Osteoblast (primary cell): Measurements from ENCODE around the gene SLC7A14. TPM values are rescaled to one million over a fixed set of nuclear protein-coding genes. Genes with fewer than 3 reads are reported as not detected.

Source experiments
- DNase-seq: peaks from one replicate; pipeline ENCODE4 v3.0.0; 2011; ENCODE audit warnings: low spot score, mixed read lengths; ENCODE audit not compliant: insufficient read length; ENCODE audit errors: missing footprints
- H2AFZ ChIP-seq: 2 replicates; pipeline ENCODE4 v1.6.0; 2011; ENCODE audit warnings: mild to moderate bottlenecking, low read length
- H3K27ac ChIP-seq: 2 replicates; pipeline ENCODE4 v1.5.1; 2011; ENCODE audit warnings: mild to moderate bottlenecking, low read depth, low read length, moderate library complexity
- H3K27me3 ChIP-seq: 2 replicates; pipeline ENCODE4 v1.6.0; 2012; ENCODE audit warnings: mild to moderate bottlenecking, control low read depth, inconsistent platforms, low read length, moderate library complexity; ENCODE audit not compliant: insufficient read depth
- H3K36me3 ChIP-seq: 2 replicates; pipeline ENCODE4 v1.5.1; 2011; ENCODE audit warnings: mild to moderate bottlenecking, low read length, control low read depth, moderate library complexity; ENCODE audit not compliant: insufficient read depth
- H3K4me1 ChIP-seq: 2 replicates; pipeline ENCODE4 v1.5.1; 2011; ENCODE audit warnings: mild to moderate bottlenecking, low read length, control low read depth, moderate library complexity; ENCODE audit not compliant: insufficient read depth
- H3K4me2 ChIP-seq: 2 replicates; pipeline ENCODE4 v1.6.0; 2011; ENCODE audit warnings: mild to moderate bottlenecking, low read length; ENCODE audit not compliant: insufficient read depth
- H3K4me3 ChIP-seq: fragments of 200-600 bp; sonication (generic); 3 replicates; pipeline ENCODE4 v1.5.1; 2012; ENCODE audit warnings: mild to moderate bottlenecking, low read length, inconsistent platforms; ENCODE audit not compliant: insufficient read depth
- H3K79me2 ChIP-seq: 2 replicates; pipeline ENCODE4 v1.6.0; 2012; ENCODE audit warnings: mild to moderate bottlenecking, low read length, control low read depth, inconsistent platforms; ENCODE audit not compliant: insufficient read depth
- H3K9me3 ChIP-seq: 2 replicates; pipeline ENCODE4 v1.5.1; 2011; ENCODE audit warnings: low read depth, low read length, control low read depth
- H4K20me1 ChIP-seq: 2 replicates; pipeline ENCODE4 v1.6.0; 2012; ENCODE audit warnings: mild to moderate bottlenecking, low read length, control low read depth; ENCODE audit not compliant: insufficient read depth
- total RNA-seq: library from RNA; depleted of rRNA; stranded (reverse); fragments of >200 nt; gene quantifications from 2 replicates; pipeline ENCODE4 v1.2.3, GENCODE V29; 2012
- TF ChIP-seq, protein P1 (sequence below): IDR thresholded peaks from 2 replicates; pipeline ENCODE4 v1.5.1; 2011; ENCODE audit warnings: mild to moderate bottlenecking, low read depth, low read length, moderate library complexity; ENCODE audit errors: extremely low read depth

The SLC7A14 gene
- total RNA-seq, 1 donor, result 0.36 TPM

GRCh38 chr3:170531657-170532335 is 54.1 kb downstream of the SLC7A14 start:
- Histone ChIP-seq H3K9me3 (no peaks in the 10 kb centered on the region), H2AFZ (no peak overlapping the region), H3K4me3 (no peak overlapping the region), H3K27me3 (peaks cover 5% of the 10 kb centered on the region), H4K20me1 (no peaks in the 10 kb centered on the region), H3K27ac (no peak overlapping the region), H3K79me2 (no peaks in the 10 kb centered on the region), H3K36me3 (no peaks in the 10 kb centered on the region), H3K4me2 (peak overlapping the region; percentile 25), H3K4me1 (peaks cover 11% of the 10 kb centered on the region)
- DNase-seq, result peak; percentile 75
- TF ChIP-seq, protein P1, sequence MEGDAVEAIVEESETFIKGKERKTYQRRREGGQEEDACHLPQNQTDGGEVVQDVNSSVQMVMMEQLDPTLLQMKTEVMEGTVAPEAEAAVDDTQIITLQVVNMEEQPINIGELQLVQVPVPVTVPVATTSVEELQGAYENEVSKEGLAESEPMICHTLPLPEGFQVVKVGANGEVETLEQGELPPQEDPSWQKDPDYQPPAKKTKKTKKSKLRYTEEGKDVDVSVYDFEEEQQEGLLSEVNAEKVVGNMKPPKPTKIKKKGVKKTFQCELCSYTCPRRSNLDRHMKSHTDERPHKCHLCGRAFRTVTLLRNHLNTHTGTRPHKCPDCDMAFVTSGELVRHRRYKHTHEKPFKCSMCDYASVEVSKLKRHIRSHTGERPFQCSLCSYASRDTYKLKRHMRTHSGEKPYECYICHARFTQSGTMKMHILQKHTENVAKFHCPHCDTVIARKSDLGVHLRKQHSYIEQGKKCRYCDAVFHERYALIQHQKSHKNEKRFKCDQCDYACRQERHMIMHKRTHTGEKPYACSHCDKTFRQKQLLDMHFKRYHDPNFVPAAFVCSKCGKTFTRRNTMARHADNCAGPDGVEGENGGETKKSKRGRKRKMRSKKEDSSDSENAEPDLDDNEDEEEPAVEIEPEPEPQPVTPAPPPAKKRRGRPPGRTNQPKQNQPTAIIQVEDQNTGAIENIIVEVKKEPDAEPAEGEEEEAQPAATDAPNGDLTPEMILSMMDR, result no peak

- Histone ChIP-seq H3K79me2 (no peaks in the 10 kb centered on the region), H2AFZ (no peak overlapping the region), H4K20me1 (no peaks in the 10 kb centered on the region), H3K4me1 (peaks cover 11% of the 10 kb centered on the region), H3K4me2 (no peak overlapping the region), H3K27ac (no peak overlapping the region), H3K27me3 (peaks cover 5% of the 10 kb centered on the region), H3K36me3 (no peaks in the 10 kb centered on the region), H3K4me3 (no peak overlapping the region), H3K9me3 (no peaks in the 10 kb centered on the region)
- no peak for DNase-seq
- TF ChIP-seq, protein P1, result no peak
Measured at GRCh38 chr3:170531054-170531453, 54.8 kb downstream of the SLC7A14 start.

DNA sequence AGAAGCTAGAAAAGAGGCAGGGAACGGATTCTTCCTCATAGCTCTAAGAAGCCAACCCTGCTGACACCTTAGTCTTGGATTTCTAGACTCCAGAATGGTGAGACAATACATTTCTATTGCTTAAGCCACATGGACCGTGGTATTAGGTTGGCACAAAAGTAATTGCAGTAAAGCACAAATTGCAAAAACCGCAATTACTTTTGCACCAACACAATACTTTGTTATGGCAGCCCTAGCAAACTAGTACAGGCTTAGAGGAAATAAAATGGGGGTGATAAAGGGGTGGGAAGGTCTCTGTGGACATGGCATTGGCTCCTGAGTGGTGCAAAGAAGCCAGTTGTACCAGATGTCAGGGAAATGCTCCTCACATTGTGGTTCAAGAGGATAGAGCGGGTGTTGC is 56.0 kb downstream of the SLC7A14 start:
- H4K20me1 ChIP-seq, result no peaks in the 10 kb centered on the region
- peaks cover 5% of the 10 kb centered on the region for H3K27me3 ChIP-seq
- H3K9me3 ChIP-seq, result no peaks in the 10 kb centered on the region

GRCh38 chr3:170529346-170529745 is 56.5 kb downstream of the SLC7A14 start:
- TF ChIP-seq, protein P1, result no peak
- Histone ChIP-seq H3K27ac (no peak overlapping the region), H3K4me3 (no peak overlapping the region), H4K20me1 (no peaks in the 10 kb centered on the region), H2AFZ (no peak overlapping the region), H3K4me1 (peaks cover 11% of the 10 kb centered on the region), H3K79me2 (no peaks in the 10 kb centered on the region), H3K4me2 (no peak overlapping the region), H3K36me3 (no peaks in the 10 kb centered on the region), H3K9me3 (no peaks in the 10 kb centered on the region), H3K27me3 (peaks cover 5% of the 10 kb centered on the region)
- no peak for DNase-seq

More for the DNA sequence above, 56.0 kb downstream of the SLC7A14 start:
- TF ChIP-seq, protein P1, result no peak
- Histone ChIP-seq H3K4me1 (peaks cover 11% of the 10 kb centered on the region), H3K4me3 (no peak overlapping the region), H3K79me2 (no peaks in the 10 kb centered on the region), H3K27ac (no peak overlapping the region), H3K4me2 (no peak overlapping the region), H2AFZ (no peak overlapping the region), H3K36me3 (no peaks in the 10 kb centered on the region)
- DNase-seq, result no peak
